Measurements from ENCODE around the gene KCNB1. TPM values are rescaled to one million over a fixed set of nuclear protein-coding genes. Genes with fewer than 3 reads are reported as not detected.
"Not testable (repeated sequence)": the region's sequence is repeated elsewhere in the genome, so short reads cannot be mapped to it uniquely, and the experiment has no call there.

Gene KCNB1
- total RNA-seq, 1 donor from 2014 or later = 21.3 TPM

DNA sequence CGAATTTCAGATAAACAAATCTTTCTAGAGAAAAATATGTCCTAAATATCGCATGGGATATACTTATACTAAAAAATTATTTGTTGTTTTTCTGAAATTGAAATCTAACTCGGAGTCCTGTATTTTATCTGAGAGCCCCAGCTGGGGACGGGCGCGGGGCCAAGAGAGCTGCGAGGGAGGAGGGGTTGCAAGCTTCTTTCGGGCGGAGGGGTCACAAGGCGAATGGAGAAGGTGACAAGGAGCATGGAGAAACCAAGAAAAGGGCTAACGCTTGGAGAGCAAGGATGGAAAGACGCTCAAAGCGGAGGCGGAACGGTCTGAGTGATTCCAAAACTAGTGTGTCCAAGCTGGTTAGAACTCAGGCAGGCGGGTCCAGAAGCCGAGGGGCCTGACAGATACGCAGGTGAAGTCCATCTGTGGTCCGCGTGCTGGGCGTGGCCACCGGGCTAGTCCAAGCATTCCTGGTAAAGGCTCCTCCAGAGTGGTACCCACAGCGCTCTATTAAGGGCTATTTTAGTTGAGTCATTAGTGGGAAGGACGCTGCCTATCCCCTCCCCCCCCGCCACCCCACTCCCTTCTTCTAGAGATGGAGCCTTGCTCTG, 163.2 kb downstream of the KCNB1 start:
- Mint-ChIP-seq H3K27ac (ENCODE audit: unreplicated experiment) (no peak overlapping the region), H3K4me3 (ENCODE audit: unreplicated experiment) (peak overlapping the region; percentile 71), H3K9me3 (ENCODE audit: unreplicated experiment) (no peaks in the 10 kb centered on the region), H3K36me3 (ENCODE audit: unreplicated experiment) (no peaks in the 10 kb centered on the region), H3K27me3 (ENCODE audit: unreplicated experiment) (peaks cover 61% of the 10 kb centered on the region), H3K4me1 (ENCODE audit: unreplicated experiment) (peaks cover 18% of the 10 kb centered on the region)
- DNase-seq (ENCODE audit: extremely low spot score, unreplicated experiment) = no peak
- no peak for TF ChIP-seq CTCF (IDR thresholded peaks at IDR 0.05)

GRCh38 chr20:49318430-49319207, 163.8 kb downstream of the KCNB1 start:
- peak overlapping the region; percentile 71 for H3K4me3 Mint-ChIP-seq (ENCODE audit: unreplicated experiment)
- no peak overlapping the region for H3K27ac Mint-ChIP-seq (ENCODE audit: unreplicated experiment)
- DNase-seq (ENCODE audit: extremely low spot score, unreplicated experiment) = no peak
- peaks cover 13% of the 10 kb centered on the region for H3K4me1 Mint-ChIP-seq (ENCODE audit: unreplicated experiment)
- TF ChIP-seq CTCF (IDR thresholded peaks at IDR 0.05) = no peak
- no peaks in the 10 kb centered on the region for H3K36me3 Mint-ChIP-seq (ENCODE audit: unreplicated experiment)
- no peaks in the 10 kb centered on the region for H3K9me3 Mint-ChIP-seq (ENCODE audit: unreplicated experiment)
- peaks cover 67% of the 10 kb centered on the region for H3K27me3 Mint-ChIP-seq (ENCODE audit: unreplicated experiment)

DNA sequence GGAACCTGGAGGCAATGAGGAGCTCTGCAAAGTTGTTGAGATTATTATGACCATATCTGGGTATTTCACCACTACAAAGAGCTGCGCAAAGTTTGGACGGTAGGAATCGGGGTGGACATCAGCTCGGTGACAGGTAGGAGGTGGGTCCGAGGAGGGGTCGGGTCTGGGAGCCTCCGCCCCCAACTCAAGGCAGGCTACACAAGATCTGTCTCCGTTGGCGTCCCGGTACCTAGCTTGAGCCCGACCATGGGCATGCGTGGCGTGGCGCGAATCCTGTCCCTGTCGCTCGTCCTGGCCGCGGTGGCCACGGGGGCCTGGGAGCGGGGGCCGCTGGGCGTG, 164.4 kb downstream of the KCNB1 start:
- Mint-ChIP-seq H3K9me3 (ENCODE audit: unreplicated experiment) (no peaks in the 10 kb centered on the region), H3K27me3 (ENCODE audit: unreplicated experiment) (peaks cover 72% of the 10 kb centered on the region), H3K36me3 (ENCODE audit: unreplicated experiment) (no peaks in the 10 kb centered on the region), H3K4me3 (ENCODE audit: unreplicated experiment) (peak overlapping the region; percentile 48), H3K27ac (ENCODE audit: unreplicated experiment) (no peak overlapping the region), H3K4me1 (ENCODE audit: unreplicated experiment) (peaks cover 12% of the 10 kb centered on the region)
- no peak for TF ChIP-seq CTCF (IDR thresholded peaks at IDR 0.05)
- DNase-seq (ENCODE audit: extremely low spot score, unreplicated experiment) = no peak

DNA sequence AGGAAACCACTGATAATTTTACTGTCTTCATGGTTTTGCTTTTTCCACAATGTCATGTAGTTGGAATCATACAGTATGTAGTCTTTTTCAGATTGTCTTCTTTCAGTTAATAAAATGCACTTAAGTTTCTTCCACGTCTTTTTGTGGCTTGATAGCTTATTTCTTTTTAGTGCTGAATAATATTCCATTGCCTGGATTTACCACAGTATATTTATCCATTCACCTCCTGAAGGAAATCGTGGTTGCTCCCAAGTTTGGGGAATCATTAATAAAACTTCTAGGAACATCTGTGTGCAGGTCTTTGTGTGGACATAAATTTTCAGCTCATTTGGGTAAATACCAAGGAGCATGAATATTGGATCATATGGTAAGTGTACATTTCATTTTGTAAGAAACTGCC, 165.8 kb downstream of the KCNB1 start:
- H3K27me3 Mint-ChIP-seq (ENCODE audit: unreplicated experiment) = peaks cover 80% of the 10 kb centered on the region
- H3K4me1 Mint-ChIP-seq (ENCODE audit: unreplicated experiment) = peaks cover 12% of the 10 kb centered on the region
- no peak for TF ChIP-seq CTCF (IDR thresholded peaks at IDR 0.05)
- H3K36me3 Mint-ChIP-seq (ENCODE audit: unreplicated experiment) = no peaks in the 10 kb centered on the region
- DNase-seq (ENCODE audit: extremely low spot score, unreplicated experiment) = no peak
- no peak overlapping the region for H3K4me3 Mint-ChIP-seq (ENCODE audit: unreplicated experiment)
- no peaks in the 10 kb centered on the region for H3K9me3 Mint-ChIP-seq (ENCODE audit: unreplicated experiment)
- no peak overlapping the region for H3K27ac Mint-ChIP-seq (ENCODE audit: unreplicated experiment)

GRCh38 chr20:49315580-49315979, 166.9 kb downstream of the KCNB1 start:
- no peak for TF ChIP-seq CTCF (IDR thresholded peaks at IDR 0.05)
- H3K27me3 Mint-ChIP-seq (ENCODE audit: unreplicated experiment) = peaks cover 70% of the 10 kb centered on the region
- peaks cover 2% of the 10 kb centered on the region for H3K9me3 Mint-ChIP-seq (ENCODE audit: unreplicated experiment)
- H3K36me3 Mint-ChIP-seq (ENCODE audit: unreplicated experiment) = peaks cover under 1% of the 10 kb centered on the region
- H3K27ac Mint-ChIP-seq (ENCODE audit: unreplicated experiment) = no peak overlapping the region
- peaks cover 12% of the 10 kb centered on the region for H3K4me1 Mint-ChIP-seq (ENCODE audit: unreplicated experiment)
- no peak for DNase-seq (ENCODE audit: extremely low spot score, unreplicated experiment)
- H3K4me3 Mint-ChIP-seq (ENCODE audit: unreplicated experiment) = no peak overlapping the region

GRCh38 chr20:49314052-49314451, 168.4 kb downstream of the KCNB1 start:
- not testable (repeated sequence) for H3K4me1 Mint-ChIP-seq (ENCODE audit: unreplicated experiment); H3K9me3 Mint-ChIP-seq (ENCODE audit: unreplicated experiment); DNase-seq (ENCODE audit: extremely low spot score, unreplicated experiment); H3K4me3 Mint-ChIP-seq (ENCODE audit: unreplicated experiment); H3K36me3 Mint-ChIP-seq (ENCODE audit: unreplicated experiment); H3K27ac Mint-ChIP-seq (ENCODE audit: unreplicated experiment)
- H3K27me3 Mint-ChIP-seq (ENCODE audit: unreplicated experiment) = peaks cover 72% of the 10 kb centered on the region

Measured in osteocyte (in vitro differentiated cells).